Measurements from ENCODE around the gene PLA2G3. TPM values are rescaled to one million over a fixed set of nuclear protein-coding genes. Genes with fewer than 3 reads are reported as not detected.
"Not testable (repeated sequence)": the region's sequence is repeated elsewhere in the genome, so short reads cannot be mapped to it uniquely, and the experiment has no call there.

PLA2G3 gene
- total RNA-seq, 4 donors from 2014 or later = not detected

DNA sequence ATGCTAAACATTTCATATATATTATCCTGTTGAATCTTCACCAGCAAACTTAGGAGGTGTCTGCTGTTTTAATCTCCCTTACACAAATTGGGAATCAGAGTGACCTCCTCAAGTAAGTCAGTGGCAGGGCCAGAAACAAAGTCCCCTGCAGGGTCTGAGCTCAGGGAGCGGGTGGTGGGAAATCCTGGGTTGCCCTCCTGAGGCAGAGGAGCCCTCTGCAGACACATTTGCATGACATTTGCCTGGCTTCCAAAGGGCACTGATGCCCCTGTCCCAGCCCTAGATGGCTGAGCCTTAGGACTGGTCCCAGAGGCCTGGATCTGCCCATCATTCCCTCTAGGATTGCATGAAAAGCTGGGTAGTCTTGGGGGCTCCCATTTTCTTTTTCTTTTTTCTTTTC is 19.7 kb downstream of the PLA2G3 start:
- TF ChIP-seq CTCF (IDR thresholded peaks at IDR 0.05) (no peak), POLR2AphosphoS5 (IDR thresholded peaks at IDR 0.05) (no peak), EP300 (IDR thresholded peaks at IDR 0.05; ENCODE audit: low read depth) (no peak), POLR2A (IDR thresholded peaks at IDR 0.05) (no peak)
- WGBS, 2 donors (ENCODE audit: low coverage in 1 of 2) = 91% methylated on average over 1 of the region's 1 CpG; no CpG with 5 or more reads in 1 of the 2 donors
- in situ Hi-C loops (cut with MboI; ENCODE audit: low pct_ligation_motif_present in 1 of 4, low pct_unique_long_range_greater_than_20kb in 1 of 4, low sequenced_read_pairs in 3 of 4) (no loop called here), intact Hi-C loops (cut with DNase I; ENCODE audit: low total_unique reads) (no loop called here)
- H3K36me3 ChIP-seq = no peaks in the 10 kb centered on the region
- peaks cover 11 to 25% (median 16%) of the 10 kb centered on the region in 4 donors for H3K4me1 ChIP-seq
- H3K27ac ChIP-seq = no peak overlapping the region
- H3K27me3 ChIP-seq = no peaks in the 10 kb centered on the region
- no peak overlapping the region for H3K4me3 ChIP-seq
- H3K9me3 ChIP-seq = no peaks in the 10 kb centered on the region
- DNase-seq = no peak

DNA sequence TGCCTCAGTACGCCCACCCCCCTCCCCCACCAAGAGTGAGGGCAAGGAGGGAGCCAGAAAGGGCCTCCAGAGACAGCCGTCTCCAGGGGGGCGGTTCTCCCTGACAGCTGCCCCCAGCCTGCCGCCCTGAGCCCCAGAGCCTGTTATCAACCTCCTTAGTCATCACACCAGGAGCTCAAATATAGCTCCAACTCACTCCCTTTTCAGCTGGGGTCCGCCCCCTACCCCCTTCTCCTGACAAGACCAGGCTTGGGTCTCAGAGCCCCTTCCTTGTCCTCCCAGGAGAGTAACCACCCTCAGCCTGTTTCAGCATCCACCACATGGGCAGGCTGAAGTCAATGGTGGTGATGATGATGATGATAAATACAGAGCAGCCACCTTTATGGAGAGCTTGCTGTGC is 20.1 kb downstream of the PLA2G3 start:
- no peak overlapping the region for H3K4me3 ChIP-seq
- H3K27me3 ChIP-seq = no peaks in the 10 kb centered on the region
- 83% methylated on average over 5 of the region's 5 CpGs; no CpG with 5 or more reads in 1 of the 2 donors for WGBS, 2 donors (ENCODE audit: low coverage in 1 of 2)
- in situ Hi-C loops (cut with MboI; ENCODE audit: low pct_ligation_motif_present in 1 of 4, low pct_unique_long_range_greater_than_20kb in 1 of 4, low sequenced_read_pairs in 3 of 4) = no loop called here
- H3K36me3 ChIP-seq = no peaks in the 10 kb centered on the region
- H3K27ac ChIP-seq = no peak overlapping the region
- no peak for TF ChIP-seq CTCF (IDR thresholded peaks at IDR 0.05)
- TF ChIP-seq EP300 (IDR thresholded peaks at IDR 0.05; ENCODE audit: low read depth) = no peak
- TF ChIP-seq POLR2AphosphoS5 (IDR thresholded peaks at IDR 0.05) = no peak
- no peak for TF ChIP-seq POLR2A (IDR thresholded peaks at IDR 0.05)
- peaks cover 11 to 25% (median 16%) of the 10 kb centered on the region in 4 donors for H3K4me1 ChIP-seq
- intact Hi-C loops (cut with DNase I; ENCODE audit: low total_unique reads) = no loop called here
- no peak for DNase-seq
- no peaks in the 10 kb centered on the region for H3K9me3 ChIP-seq

DNA sequence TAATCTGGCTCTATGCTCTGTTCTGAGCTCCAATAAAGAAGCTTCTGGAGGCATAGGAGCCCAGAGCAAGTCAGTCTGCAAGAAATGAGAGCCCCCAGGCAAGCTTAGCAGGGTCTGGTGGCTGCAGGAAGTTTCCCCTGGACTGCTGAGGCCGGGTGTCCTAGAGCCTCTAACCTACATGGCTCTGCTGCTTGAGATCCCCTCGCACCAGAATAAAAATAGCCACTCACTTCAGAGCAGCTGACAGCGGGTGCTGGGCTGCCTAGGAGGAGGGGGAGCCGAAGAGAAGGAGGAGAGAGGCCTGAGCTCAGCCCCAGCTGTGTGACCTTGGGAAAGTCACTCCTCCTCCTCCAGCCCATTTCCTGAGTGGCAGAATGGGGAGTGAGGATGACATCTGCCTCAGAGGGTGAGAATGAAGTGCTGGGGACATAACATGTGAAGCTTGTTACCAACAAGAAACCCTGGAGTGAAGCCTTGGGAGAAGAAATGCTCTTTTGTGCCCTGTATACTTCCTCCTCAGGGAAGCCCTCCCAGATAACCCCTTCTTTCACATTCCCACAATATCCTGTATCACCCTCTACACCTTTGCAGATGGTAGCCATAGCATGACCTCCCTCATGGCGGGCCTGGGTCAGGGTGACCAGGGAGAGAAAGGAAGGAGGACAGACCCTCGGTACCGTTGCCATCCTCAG is 21.1 kb downstream of the PLA2G3 start:
- TF ChIP-seq CTCF (IDR thresholded peaks at IDR 0.05) (no peak), POLR2AphosphoS5 (IDR thresholded peaks at IDR 0.05) (no peak), EP300 (IDR thresholded peaks at IDR 0.05; ENCODE audit: low read depth) (no peak), POLR2A (IDR thresholded peaks at IDR 0.05) (no peak)
- in situ Hi-C loops (cut with MboI; ENCODE audit: low pct_ligation_motif_present in 1 of 4, low pct_unique_long_range_greater_than_20kb in 1 of 4, low sequenced_read_pairs in 3 of 4) (no loop called here), intact Hi-C loops (cut with DNase I; ENCODE audit: low total_unique reads) (no loop called here)
- Histone ChIP-seq H3K27me3 (no peaks in the 10 kb centered on the region), H3K4me3 (no peak overlapping the region), H3K27ac (peak overlapping the region in 1 of 4 donors; percentile 14), H3K9me3 (no peaks in the 10 kb centered on the region), H3K4me1 (peaks cover 11 to 25% (median 16%) of the 10 kb centered on the region in 4 donors), H3K36me3 (no peaks in the 10 kb centered on the region)
- DNase-seq = no peak
- WGBS, 2 donors (ENCODE audit: low coverage in 1 of 2) = 82 to 100% methylated on average over 1 to 7 of the region's 7 CpGs

GRCh38 chr22:31118046-31118820 is 22.1 kb downstream of the PLA2G3 start:
- 67 to 87% methylated on average over 2 to 3 of the region's 3 CpGs for WGBS, 2 donors (ENCODE audit: low coverage in 1 of 2)
- intact Hi-C loops (cut with DNase I; ENCODE audit: low total_unique reads) (no loop called here), in situ Hi-C loops (cut with MboI; ENCODE audit: low pct_ligation_motif_present in 1 of 4, low pct_unique_long_range_greater_than_20kb in 1 of 4, low sequenced_read_pairs in 3 of 4) (no loop called here)
- no peak overlapping the region for H3K27ac ChIP-seq
- H3K9me3 ChIP-seq = no peaks in the 10 kb centered on the region
- H3K27me3 ChIP-seq = no peaks in the 10 kb centered on the region
- H3K36me3 ChIP-seq = no peaks in the 10 kb centered on the region
- H3K4me1 ChIP-seq = peaks cover 10 to 20% (median 12%) of the 10 kb centered on the region in 4 donors
- no peak for TF ChIP-seq CTCF (IDR thresholded peaks at IDR 0.05)
- DNase-seq = no peak
- H3K4me3 ChIP-seq = no peak overlapping the region

DNA sequence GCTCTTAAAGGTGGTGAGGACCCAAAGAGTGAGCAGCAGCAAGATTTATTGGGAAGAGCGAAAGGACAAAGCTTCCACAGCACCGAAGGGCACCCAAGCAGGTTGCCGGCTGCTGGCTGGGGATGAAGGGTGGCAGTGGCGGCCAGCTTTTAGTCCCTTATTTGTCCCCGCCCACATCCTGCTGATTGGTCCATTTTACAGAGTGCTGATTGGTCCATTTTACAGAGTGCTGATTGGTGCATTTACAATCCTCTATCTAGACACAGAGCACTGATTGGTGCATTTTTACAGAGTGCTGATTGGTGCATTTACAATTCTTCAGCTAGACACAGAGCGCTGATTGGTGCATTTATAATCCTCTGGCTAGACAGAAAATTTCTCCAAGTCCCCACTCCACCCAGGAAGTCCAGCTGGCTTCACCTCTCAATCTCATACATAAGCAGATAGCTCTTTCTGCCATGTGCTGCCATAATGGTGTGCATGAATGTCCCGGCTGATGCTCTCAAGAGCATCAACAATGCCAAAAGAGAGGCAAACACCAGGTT is 27.7 kb downstream of the PLA2G3 start:
- 93 to 100% methylated on average over 1 to 7 of the region's 7 CpGs for WGBS, 2 donors (ENCODE audit: low coverage in 1 of 2)
- in situ Hi-C loops (cut with MboI; ENCODE audit: low pct_ligation_motif_present in 1 of 4, low pct_unique_long_range_greater_than_20kb in 1 of 4, low sequenced_read_pairs in 3 of 4) = not testable (repeated sequence)

More for the DNA sequence above, 27.7 kb downstream of the PLA2G3 start:
- H3K27ac ChIP-seq; DNase-seq; intact Hi-C loops (cut with DNase I; ENCODE audit: low total_unique reads); H3K27me3 ChIP-seq; H3K36me3 ChIP-seq; H3K4me1 ChIP-seq; H3K9me3 ChIP-seq; H3K4me3 ChIP-seq: not testable (repeated sequence)
